Measurements from ENCODE around the gene CHKB. TPM values are rescaled to one million over a fixed set of nuclear protein-coding genes. Genes with fewer than 3 reads are reported as not detected.

Gene CHKB
- total RNA-seq, 2 experiments from 2014 or later: 101 to 111 TPM

- Mint-ChIP-seq H3K27me3 (no peaks in the 10 kb centered on the region), H3K36me3 (ENCODE audit: low read depth) (peaks cover 42% of the 10 kb centered on the region), H3K4me3 (peak overlapping the region; percentile 83), H3K4me1 (peaks cover 53% of the 10 kb centered on the region), H3K9me3 (no peaks in the 10 kb centered on the region), H3K27ac (peak overlapping the region; percentile 89)
- ChIA-PET CTCF (interaction anchor here (1.0 to 6.0 kb wide), 5 partner anchors 12 to 92 kb away, joined by 4 to 150 read pairs (median 6); partner anchors contain the start of genes KLHDC7B, LMF2, NCAPH2 and SYCE3), POLR2A (interaction anchor here (0.6 to 12.1 kb wide), 23 partner anchors 9 to 578 kb away, joined by 3 to 583 read pairs (median 4); partner anchors contain the start of genes ARSA, CHKB, KLHDC7B and LMF2)
- no peak for DNase-seq
Observed at GRCh38 chr22:50529416-50529896, 53.2 kb downstream of the CHKB start.

Other genes with a start within 250 kb of the CHKB start
- gene PPP6R2, start 239.5 kb downstream of the CHKB start, total RNA-seq: 10 to 100 TPM; 56.5 to 58.9 TPM
- 100 to 1,000 TPM; 181 to 196 TPM for gene SBF1, start 107.8 kb downstream of the CHKB start, total RNA-seq
- gene ADM2, start 101.3 kb downstream of the CHKB start, total RNA-seq: 1 to 10 TPM; 7.6 to 8.8 TPM
- under 1 TPM; 0.48 to 0.60 TPM for gene MIOX, start 96.0 kb downstream of the CHKB start, total RNA-seq
- gene LMF2, start 75.1 kb downstream of the CHKB start, total RNA-seq: 100 to 1,000 TPM; 111 to 114 TPM
- 100 to 1,000 TPM; 105 to 108 TPM for gene NCAPH2, start 74.6 kb downstream of the CHKB start, total RNA-seq
- 1 to 10 TPM; 6.4 to 7.0 TPM for gene SCO2, start 57.3 kb downstream of the CHKB start, total RNA-seq
- gene TYMP, start 52.8 kb downstream of the CHKB start, total RNA-seq: 10 to 100 TPM; 89.1 to 90.2 TPM
- 1 to 10 TPM; 8.0 to 8.4 TPM for gene KLHDC7B, start 37.0 kb downstream of the CHKB start, total RNA-seq
- gene SYCE3, start 19.9 kb downstream of the CHKB start, total RNA-seq: under 1 TPM; 0.58 to 0.71 TPM
- 10 to 100 TPM; 60.8 to 60.9 TPM for gene CPT1B, start 4.4 kb downstream of the CHKB start, total RNA-seq
- under 1 TPM; 0.15 to 0.18 TPM for gene MAPK8IP2, start 17.9 kb upstream of the CHKB start, total RNA-seq
- gene ARSA, start 45.3 kb upstream of the CHKB start, total RNA-seq: 10 to 100 TPM; 63.1 to 65.0 TPM
- under 1 TPM in 1 of 2 experiments, not detected in 1; 0.08 TPM for gene SHANK3, start 90.0 kb upstream of the CHKB start, total RNA-seq
- not detected for gene ACR, start 155.4 kb upstream of the CHKB start, total RNA-seq
- 10 to 100 TPM; 16.6 to 20.2 TPM for gene RABL2B, start 200.8 kb upstream of the CHKB start, total RNA-seq